HG03460 (cell line): ENCODE results near the gene DDX6.

Source experiments
- ATAC-seq: cut with Tn5 transposase; IDR thresholded peaks from one replicate; pipeline ENCODE4 v1.9.1; 2021; ENCODE audit not compliant: unreplicated experiment

The DDX6 gene

DNA sequence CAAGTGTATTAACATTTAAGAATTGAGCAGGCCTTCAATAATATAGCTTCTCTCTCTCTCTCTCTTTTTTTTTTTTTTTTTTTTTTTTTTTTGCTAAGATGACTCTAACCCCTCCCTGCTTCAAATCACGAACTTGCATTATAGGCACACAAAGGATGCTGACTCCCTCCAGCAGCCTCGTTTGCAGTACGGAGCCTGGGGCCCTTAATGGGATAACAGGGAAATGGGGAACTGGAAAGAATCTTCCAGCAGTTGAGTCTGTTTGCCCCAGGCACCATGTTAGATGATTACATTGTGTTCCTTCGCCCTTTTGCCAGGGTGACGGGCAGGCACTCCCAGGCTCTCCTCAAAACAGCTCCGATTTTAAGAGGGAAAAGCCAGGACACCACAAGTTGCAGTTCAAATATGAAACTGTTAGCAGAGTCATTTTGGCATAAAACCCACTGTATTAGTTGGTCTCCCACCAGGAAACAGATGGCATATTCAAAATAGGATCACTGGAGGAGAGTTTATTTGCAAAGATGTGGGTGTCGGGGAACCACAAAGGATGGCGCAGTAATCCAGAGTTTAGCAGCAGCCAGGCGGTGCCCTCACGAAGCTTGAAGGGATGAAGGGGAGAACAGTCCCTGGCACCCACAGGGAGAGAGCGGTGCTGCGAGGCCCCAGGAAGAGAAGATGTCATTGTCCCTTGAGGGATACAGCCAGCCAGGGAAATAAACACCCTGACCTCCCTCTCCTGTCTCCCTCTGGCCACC, 85.0 kb downstream of the DDX6 start:
- ATAC-seq = no peak

DNA sequence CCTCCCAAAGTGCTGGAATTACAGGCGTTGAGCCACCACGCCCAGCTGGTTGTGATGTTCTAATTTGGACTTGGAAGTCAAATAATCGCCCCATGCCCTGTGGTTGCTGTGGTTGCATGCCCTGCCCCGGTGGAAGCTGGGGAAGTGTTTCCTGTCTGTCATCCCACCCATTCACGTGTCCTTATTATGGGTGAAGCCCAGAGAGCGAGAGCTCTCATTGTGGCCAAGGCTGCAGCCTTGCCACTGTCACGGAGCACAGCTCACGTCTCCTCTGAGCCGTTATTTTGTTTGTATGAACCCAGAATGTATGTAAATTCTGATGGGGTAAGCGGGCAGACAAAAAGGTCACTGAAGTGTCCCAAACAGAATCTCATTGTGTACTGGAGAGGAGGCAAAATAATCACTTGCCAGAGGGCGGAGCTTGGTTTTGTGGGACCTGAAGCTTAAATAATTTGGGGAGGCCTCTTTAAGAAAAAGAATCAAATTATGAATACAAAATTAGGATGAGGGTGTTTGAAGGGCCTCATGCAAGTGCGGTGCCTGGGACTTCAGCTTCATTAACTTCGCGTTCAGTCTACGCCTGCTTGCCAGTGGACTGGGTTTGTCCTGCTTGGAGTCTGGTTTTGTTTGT, 85.7 kb downstream of the DDX6 start:
- no peak for ATAC-seq

DNA sequence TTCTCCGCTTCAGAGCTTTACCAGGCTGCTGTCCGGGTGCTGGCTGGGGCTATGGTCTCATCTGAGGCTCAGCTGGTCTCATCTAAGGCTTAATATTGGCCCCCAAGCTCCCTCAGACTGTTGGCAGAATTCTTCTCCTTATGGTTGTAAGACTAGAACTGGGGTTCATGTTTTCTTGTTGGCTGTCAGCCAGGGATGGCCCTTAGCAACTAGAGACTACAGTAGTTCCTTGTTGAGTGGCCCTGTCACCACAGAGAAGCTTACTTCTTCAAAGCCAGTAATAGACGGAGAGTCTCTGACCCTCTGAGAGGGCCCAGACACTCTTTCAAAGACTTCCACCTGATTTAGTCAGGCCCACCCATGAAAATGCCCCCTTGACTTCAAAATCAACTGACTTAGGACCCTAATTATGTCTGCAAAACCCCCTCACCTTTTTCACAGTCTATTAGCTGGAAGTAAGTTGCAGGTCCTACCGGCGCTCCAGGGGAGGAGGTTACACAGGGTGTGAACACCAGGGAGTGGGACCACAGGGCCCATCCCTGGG, 87.3 kb downstream of the DDX6 start:
- ATAC-seq = no peak

DNA sequence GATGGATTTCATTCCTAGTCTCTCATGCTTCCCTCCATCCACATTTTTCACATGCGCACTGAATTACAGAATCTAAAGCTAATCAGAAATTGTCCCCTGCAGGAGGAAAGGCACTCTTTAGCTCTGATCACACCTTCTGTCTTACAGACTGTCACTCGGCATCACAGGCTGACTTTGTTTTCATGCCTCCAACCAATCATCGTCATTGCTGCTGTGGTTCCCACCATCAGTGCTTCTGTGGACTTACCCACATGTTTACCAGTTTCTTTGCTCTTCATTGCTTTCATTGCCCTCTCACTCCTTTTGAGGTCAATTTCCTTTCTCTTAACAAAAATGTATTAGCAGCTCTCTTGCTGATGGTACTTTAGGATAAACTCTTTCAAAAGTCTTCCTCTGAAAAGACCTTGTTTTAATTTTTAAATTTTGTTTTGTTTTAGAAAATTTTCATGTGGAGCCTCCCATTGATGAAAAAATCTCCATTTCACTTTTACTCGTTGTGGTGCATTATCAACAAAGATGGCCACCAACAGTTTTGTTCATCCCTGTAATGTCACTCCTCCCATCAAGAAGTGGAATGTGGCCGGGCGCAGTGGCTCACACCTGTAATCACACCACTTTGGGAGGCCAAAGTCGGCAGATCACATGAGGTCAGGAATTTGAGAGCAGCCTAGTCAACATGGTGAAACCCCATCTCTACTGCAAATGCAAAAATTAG, 91.3 kb downstream of the DDX6 start:
- ATAC-seq = no peak
